Transverse colon (tissue), 4 donors: Measurements from ENCODE around the gene SH3TC2.

Experiments
- CTCF ChIP-seq, 5 experiments: fragments of 200-600 bp in 3 of 5; fragments of 450-650 bp in 2 of 5; sonication (generic) in 3 of 5; IDR thresholded peaks; 1 replicate in 2 of 5; 2 replicates in 3 of 5; pipeline ENCODE4 v1.5.1; 2016 to 2017; ENCODE audit warnings: antibody characterized with exemption in 5 of 5, inconsistent platforms in 3 of 5, mild to moderate bottlenecking in 2 of 5, moderate library complexity in 1 of 5
- POLR2A ChIP-seq: fragments of 450-650 bp; IDR thresholded peaks from one replicate; pipeline ENCODE4 v1.6.1; 2016; ENCODE audit warnings: antibody characterized with exemption, mild to moderate bottlenecking, moderate library complexity
- POLR2AphosphoS5 ChIP-seq, 3 donors: sonication (generic); formaldehyde crosslinking; IDR thresholded peaks; one replicate each; pipeline ENCODE4 v1.6.1; 2016; ENCODE audit warnings: antibody characterized with exemption in 3 of 3

DNA sequence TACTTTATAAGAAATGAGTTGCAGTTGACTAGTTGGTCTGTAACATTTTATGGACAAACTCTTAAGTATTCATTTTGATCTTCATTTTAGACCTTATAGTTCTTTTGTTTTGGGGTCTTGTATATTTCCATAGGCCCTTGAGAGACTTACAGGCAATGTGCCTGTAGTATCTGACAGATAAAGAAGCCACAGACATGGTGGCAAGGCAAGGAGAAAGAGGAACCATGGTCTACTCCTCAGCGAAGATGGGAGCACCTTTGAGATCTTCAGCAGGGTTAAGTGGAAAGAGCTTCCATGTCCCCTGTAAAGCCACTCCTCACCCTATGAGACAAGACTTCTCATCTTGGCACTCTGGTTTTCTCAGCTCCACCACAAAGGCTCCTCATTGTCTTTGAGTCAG lies 56.4 kb downstream of the SH3TC2 start:
- TF ChIP-seq CTCF (IDR thresholded peaks at IDR 0.05) = no peak
- TF ChIP-seq POLR2A = no peak
- TF ChIP-seq POLR2AphosphoS5 (IDR thresholded peaks at IDR 0.05) = no peak
